Gastrocnemius medialis (tissue), 4 donors: Measurements from ENCODE around the gene CFAP97D2.

ENCODE experiments used
- CTCF ChIP-seq, 5 experiments: fragments of 450-650 bp in 3 of 5; fragments of 200-600 bp in 2 of 5; sonication (generic) in 2 of 5; IDR thresholded peaks in 4 of 5; conservative IDR thresholded peaks in 1 of 5; 1 replicate in 4 of 5; 2 replicates in 1 of 5; pipeline ENCODE4 v1.5.1; 2016 to 2019; ENCODE audit warnings: antibody characterized with exemption in 5 of 5, mild to moderate bottlenecking in 3 of 5, moderate library complexity in 3 of 5
- POLR2A ChIP-seq, 2 donors: fragments of 450-650 bp; IDR thresholded peaks; one replicate each; pipeline ENCODE4 v1.6.1; 2017; ENCODE audit warnings: antibody characterized with exemption in 2 of 2, mild to moderate bottlenecking in 2 of 2, moderate library complexity in 2 of 2

DNA sequence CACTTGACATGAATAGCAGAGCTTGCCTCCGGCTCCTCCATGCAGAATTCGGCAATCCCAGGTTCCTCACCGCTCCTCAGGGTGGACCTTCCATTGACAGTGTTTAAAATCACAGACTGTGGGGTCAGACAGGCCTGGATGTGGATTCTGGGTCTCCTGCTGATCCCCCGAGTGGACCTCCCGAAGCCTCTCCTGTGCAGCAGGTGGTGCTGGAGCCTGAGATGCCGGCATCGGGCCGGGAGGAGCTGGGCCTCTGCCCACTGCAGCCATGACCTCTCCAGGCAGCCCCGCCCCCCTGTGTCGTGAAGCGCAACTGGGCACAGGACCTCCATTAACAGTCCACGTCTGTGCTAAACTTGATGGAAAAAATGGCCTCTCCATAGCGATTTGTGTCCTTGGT lies 45.1 kb downstream of the CFAP97D2 start:
- TF ChIP-seq CTCF (IDR thresholded peaks at IDR 0.05 in 4 of 5, conservative IDR thresholded peaks at IDR 0.05 in 1 of 5) (no peak), POLR2A (IDR thresholded peaks at IDR 0.05) (no peak)
